HG02642 (cell line): ENCODE results near the gene CBARP.

Source experiments
- ATAC-seq: cut with Tn5 transposase; IDR thresholded peaks from one replicate; pipeline ENCODE4 v1.9.1; 2021; ENCODE audit warnings: mild to moderate bottlenecking; ENCODE audit not compliant: unreplicated experiment, poor library complexity

Gene CBARP, protein sequence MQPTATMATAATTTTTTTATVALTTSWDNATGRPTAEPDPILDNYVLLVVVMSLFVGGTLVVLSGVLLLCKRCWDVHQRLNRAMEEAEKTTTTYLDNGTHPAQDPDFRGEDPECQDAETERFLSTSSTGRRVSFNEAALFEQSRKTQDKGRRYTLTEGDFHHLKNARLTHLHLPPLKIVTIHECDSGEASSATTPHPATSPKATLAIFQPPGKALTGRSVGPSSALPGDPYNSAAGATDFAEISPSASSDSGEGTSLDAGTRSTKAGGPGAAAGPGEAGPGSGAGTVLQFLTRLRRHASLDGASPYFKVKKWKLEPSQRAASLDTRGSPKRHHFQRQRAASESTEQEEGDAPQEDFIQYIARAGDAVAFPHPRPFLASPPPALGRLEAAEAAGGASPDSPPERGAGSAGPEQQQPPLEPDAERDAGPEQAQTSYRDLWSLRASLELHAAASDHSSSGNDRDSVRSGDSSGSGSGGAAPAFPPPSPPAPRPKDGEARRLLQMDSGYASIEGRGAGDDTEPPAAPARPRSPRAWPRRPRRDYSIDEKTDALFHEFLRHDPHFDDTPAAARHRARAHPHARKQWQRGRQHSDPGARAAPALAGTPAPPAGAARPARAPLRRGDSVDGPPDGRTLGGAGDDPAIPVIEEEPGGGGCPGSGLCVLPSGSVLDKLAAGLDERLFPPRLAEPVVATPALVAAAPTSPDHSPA

DNA sequence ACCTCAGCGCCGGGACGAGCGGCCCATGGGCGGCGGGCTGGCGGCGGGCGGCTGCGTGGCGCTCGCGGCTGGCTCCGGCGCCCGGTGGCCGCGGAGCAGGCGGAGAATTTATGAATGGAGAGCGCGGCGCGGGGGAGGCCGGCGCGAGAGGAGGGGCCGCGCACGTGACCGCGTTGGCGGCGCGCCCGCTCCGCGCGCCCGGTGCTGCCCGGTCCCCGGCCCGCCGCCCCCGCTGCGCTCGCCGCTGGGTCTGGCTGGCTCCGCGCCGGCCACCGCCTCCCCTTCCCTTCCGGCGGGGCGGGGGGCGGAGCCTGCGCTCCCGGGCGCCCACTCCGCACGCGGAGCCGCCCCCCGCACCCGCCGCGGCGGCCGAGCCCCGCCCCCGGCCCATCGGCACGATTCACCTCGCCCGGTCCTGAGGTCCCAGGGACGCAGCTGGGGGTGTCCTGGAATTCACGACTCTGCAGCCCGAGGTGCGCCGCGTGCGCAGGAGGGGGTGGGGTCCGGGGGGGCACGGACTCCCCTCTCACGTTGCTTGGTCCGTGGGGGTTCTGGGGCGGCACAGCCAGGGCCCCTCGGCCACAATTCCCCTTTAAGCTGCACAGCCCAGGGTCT lies at the start of gene CBARP:
Gene CBARP, minus strand, starts transcription at position 252 of the 615 bp plus-strand sequence. CDS start 1,905 bp downstream, outside the sequence.
- ATAC-seq, result no peak

DNA sequence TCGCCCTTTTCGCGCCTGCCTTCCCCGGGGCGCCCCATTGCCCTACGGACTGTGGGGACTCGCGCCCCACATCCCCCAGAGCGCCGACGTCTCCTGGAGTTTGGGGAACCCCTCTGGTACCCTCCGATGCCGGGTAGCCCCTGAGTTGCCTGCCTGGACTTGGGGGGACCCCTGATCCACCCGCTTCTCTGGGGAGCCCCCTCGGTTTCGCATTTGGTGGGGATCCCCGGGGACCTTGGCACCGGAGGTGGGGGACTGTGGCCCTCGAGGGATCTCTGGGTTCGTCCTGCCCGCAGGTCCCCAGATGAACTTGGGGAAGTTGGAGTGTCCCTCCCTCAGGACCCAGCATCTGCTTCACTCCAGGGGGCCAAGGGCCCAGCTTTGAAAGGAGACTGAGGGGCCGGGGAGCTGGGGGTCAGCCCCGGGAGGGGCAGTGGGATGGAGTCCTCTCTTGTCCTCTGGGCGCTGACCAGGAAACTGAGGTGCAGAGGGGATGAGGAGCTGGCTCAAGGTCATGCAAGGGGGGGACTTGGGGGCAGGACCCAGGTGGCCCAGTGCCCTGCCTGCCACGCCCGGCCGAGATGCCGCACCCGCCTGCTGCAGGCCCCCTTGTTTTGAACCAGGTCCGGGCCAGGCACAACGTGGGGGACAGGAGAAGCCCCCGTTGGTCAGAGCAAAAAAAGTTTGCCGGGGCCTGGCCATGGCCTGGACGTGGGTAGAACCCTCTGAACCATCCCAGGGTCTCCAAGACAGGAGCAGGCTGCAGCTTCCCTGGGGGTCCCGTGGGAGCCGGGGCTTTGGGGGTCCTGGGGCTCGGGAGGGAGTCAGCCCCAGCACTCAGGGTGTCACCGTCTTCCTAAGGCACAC lies 48.9 kb upstream of the CBARP start:
- ATAC-seq, result no peak

DNA sequence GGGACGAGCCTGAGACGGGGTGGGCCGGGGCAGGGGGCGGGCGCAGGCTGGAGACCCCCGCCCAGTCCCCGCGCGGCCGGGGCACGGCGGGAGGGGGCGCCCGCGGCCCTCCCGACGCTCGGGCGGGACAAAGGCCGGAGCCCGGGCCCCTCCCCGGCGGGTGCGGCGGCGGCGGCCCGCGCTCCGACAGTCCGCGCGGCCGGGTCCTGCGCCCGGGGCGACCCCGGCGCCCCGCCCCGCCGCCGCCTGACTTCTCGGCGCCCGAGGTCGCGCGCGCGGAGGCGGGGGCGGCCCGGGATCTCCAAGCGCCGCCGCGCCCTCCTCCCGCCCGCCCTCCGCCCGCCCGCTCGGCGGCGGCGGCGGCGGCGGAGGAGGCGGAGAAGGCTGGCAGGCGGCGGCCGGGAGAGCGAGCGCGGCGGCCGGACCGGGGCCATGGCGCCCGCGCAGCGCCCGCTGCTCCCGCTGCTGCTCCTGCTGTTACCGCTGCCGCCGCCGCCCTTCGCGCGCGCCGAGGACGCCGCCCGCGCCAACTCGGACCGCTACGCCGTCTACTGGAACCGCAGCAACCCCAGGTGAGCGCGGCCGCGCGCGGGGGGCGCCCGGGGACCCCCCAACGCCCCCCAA lies 48.0 kb upstream of the CBARP start, which contains the start of gene EFNA2:
Gene EFNA2, plus strand, starts transcription at position 137 of the 624 bp plus-strand sequence. Its CDS starts 296 bp downstream, at position 433.
- ATAC-seq, result no peak

DNA sequence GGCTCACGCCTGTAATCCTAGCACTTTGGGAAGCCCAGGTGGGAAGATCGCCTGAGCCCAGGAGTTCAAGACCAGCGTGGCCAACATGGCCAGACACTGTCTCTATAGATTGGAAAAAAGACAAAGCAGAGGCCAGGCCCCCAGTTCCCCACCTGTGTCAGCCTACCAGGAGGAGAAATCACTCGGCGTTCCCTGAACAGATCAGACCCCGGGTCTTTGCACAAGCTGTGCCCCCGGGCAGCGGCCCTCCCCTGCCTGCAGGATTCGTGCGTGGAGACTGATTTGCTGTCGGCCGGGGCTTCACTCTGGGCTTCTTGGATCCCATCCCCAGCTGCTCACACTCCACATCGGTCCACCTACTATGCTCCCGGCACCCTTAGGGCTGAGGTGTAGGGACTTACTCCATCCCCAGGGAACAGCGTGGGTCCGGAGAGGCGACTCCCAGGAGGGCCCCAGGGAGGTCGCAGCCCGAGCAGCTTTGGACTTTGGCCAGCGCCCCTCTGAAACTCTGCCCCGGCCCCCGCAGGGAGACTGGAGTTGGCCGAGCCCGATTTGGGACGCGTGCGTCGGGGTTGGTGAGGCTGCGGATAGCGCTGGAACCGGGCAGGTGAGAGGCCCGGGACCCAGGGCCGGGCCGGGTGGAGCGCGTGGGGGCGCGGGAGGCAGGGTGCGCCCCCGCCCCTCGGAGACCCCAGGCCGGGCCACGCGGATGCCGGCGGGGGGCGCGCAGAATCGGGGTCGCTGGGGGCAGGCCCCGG lies 47.4 kb upstream of the CBARP start:
- ATAC-seq, result no peak

DNA sequence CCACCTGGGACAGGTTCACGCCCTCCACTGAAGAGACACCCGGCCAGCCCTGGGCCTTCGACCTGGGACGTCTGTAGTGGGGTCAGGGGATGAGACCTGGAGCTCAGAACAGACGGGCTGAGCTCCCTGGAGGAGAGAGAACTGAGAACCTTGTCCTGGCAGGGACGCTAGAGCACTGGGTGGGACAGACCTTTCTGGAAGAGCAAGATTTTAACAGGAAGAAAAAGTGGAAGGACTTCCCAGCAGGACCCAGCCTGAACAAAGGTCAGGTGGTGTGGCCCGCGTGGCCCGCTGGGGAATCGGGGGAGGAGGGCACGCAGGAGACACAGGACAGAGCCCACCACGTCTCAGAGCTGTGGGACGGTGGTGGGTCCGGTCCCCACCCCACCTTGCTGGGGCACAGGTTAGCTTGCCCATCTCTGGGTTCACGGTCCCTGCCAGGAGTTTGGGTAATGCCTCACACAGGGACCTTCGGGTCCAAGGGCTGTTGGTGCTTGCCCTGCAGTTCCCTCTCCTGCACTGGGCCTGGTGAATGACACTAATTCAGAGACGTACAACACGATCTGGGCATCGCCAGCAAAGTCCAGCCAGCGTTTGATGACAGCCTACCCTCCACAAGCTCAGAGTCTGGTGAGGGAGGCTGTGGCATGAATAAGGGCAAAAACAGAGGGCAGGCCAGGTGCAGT lies 46.6 kb upstream of the CBARP start:
- no peak for ATAC-seq

DNA sequence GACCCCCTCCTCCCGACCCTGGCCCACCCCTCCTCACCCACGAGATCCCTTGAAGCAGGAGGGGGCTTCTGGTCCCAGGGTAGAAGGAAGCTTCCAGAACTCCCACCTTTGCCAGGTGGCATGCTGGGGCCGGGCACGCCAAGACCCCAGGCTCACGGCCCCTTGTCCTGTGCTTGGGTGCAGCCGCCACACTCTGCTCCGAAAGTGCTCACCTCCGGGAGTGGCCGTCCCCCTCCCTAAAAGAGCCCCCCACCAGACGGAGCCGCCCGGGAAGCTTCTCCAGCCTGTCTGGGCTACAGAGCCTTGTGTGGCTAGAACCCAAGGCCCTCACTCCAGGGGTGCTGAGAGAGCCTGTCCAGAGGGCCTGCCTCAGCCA lies 46.1 kb upstream of the CBARP start:
- ATAC-seq, result no peak

DNA sequence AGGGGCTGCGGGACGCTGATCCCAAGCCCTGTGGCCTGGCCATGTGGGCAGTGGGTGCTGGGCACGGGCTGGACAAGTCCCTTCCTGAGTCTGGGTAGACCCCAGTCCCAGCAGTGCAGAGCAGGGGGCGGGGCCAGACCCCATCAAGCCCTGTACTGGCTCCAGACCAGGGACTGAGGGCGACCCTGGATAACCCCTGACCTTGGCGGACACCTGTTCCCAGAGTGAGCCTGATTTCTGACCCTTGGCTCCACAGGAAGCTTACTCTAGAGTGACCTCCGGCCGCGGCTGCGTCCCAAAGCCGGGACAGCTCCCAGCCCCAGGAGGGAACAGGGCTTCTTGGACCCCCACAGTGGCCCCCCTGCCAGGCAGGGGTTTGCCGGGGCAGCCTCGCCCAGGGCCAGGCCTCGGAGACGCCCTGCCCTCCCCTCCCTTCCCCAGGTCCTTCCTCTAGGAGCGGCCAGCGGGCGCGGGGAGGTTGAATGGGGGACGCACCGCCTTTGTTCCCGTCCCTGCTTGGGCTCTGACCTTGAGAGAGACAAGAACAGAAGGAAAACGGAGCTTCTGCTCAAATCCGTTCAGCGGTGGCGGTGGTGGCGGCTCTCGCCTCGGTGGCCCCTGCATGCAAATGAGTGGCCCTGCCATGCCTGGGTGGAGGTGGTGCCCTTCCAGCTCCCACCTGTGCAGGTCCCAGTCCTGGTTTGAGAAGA lies 45.6 kb upstream of the CBARP start:
- no peak for ATAC-seq

DNA sequence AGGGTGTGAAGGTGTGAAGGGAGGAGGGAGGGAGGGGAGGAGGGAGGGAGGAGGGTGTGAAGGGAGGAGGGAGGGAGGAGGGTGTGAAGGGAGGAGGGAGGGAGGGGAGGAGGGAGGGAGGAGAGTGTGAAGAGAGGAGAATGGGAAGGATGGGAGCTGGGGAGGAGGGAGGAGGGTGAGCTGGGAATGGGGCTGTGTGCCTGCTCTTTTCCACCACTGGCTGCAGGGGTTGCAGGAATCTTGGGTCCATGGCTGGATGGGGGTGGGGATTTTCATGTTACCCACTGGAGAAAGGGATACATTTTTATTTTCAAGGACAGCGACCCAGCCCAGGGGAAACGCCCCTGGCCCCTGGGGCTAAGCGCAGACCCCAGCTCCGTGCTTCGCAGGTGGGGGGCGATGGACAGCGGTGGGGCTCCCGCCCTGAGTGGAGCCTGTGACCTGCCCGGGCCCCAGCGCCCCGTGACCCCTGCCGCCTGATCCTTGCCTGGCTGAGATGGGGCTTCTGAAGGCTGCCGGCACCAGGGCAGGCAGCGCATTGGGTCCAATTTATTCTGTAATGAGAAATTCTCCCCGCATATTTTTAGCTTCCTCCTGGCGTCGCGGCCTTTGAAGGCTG lies 44.9 kb upstream of the CBARP start:
- ATAC-seq, result no peak

DNA sequence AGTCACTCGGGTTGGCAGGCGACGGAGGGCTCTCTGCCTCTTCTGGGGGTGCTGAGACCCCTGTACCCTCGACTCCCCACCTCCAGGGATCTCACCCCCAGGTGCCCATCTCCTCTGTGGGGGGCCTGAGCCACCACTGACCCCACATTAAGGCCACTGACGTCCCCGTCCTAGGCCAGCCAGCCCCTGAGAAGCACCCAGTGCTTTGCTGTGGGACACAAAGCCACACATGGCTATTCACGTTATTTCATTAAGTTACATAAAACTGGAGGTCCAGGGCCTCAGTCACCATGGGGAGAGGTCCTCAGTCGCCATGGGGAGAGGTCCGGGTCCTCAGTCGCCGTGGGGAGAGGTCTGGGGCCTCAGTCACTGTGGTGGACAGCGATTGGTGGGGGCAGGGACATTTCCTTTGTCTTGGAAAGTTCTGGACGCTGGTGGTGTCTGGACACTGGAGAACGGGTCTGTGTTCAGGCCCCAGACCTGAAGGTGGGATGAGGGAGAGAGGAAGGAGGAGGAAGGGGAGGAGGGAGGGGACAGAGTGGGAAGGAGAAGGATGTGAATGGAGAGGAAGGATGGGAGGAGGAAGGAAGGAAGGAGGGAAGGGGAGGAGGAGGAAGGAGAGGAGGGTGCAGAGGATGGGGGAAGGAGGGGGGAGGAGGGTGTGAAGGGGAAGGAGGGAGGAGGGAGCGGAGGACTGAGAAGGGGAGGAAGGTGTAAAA lies 43.9 kb upstream of the CBARP start:
- ATAC-seq, result no peak

DNA sequence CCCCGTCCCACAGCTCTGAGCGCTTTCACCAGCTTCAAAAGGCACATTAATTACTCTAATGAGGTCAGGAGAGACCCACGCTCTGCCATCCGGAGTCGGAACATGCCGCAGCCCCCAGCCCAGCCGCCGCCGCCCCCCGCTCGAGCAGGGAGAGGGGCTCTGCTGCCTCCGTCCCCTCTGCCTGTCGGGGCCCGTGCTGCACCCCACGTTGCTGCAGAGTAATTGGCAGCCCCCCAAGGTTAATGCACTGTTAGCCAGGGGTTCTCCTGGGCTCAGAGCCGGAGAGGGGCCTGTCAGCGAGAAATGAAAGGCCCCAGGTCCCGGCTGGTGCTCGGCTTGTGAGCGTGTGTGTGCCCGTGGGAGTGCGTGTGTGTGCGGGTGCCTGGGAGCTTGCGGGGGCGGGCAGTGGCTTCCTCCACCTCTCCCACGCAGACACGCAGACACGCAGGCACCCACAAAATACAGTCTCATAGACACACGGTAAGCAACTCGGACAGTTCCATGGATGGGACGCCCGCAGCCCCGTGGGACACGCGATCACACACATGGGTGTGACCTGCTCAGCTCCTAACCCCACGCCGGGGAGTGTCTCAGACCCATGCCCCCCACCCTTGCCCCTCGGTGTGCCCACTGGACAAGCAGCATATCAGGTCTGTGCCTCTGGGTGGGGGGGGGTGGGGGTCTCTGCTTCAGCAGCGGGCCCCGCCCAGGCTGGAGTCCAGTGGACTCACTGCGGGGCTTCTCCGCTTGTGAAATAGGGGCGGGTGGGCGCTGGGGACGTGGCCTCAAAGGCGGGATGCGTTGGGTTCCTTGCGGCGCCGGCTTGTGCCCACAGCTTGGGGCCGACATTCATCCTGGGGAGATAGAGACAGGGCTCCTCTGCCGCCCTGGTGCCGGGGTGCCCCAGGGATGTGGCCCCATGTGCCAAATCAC lies 43.1 kb upstream of the CBARP start:
- ATAC-seq, result no peak

DNA sequence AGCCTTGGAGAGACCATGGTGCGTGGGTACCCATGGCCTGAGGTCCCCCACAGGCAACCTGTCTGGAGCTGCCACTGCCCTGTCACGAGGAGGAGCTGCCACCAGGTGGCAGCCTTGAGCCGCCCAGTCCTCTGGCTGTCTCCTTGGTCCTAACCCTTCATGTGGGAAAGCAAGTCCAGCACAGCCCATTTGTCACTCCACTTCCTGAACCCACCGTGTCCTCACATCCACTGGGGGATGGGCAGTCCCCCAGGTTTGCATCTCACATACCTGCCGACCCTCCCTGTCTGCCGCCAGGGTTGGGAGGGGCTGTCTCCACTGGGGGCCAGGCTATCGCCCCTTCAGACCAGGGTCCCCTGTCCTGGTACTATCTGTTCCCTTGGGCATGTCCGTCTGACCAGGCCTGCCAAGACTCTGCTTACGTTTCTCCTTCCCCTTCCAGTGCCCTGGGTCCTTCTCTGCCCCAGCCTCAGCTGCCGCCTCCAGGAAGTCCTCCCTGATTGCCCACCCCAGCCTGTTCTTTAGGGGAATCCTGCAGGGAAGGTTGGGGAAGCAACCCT lies 42.1 kb upstream of the CBARP start:
- ATAC-seq, result no peak

DNA sequence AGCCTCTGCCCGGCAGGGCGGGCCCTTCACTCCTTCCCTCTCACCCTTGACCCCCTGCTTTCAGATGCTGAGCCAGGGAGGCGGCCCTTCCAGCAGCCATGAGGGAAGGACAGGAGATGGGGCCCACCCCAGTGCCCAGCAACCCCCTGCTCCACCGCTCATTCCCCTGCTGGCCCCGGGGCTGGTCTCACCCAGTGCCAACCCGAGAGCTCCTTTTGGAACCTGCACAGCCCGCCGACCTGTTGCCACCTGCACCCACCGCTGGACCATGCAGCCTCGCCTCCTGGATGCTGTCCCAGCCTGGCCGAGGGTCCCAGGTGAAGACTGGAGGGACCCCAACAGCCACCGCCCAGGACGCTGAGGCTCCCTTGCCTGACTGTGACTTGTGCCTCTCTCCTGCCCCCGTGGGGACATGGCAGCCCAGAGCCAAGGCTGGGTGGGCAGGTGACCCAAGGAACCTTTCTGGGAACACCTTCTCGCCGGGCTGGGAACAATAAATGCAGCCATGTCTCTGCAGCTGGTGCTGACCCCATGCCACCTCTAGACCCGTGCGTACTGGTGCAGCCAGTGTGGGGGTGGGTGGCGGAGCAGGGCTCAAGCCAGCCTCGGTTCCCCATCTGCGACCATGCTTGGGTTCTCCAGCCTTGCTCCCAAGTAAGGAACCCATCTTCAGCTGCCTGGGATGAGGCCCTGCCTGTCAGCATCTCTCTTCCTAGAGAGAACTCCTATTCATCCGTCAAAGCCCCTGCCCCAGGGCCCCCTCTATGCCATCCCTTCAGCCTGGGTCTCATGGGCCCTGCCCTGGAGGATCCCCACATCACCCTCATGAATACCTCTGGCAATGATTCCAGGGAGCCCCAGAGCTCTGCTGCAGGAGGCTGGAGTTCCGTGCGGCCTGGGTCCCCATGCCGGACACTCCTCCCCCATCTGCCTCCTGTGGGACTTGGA lies 41.2 kb upstream of the CBARP start:
- no peak for ATAC-seq

DNA sequence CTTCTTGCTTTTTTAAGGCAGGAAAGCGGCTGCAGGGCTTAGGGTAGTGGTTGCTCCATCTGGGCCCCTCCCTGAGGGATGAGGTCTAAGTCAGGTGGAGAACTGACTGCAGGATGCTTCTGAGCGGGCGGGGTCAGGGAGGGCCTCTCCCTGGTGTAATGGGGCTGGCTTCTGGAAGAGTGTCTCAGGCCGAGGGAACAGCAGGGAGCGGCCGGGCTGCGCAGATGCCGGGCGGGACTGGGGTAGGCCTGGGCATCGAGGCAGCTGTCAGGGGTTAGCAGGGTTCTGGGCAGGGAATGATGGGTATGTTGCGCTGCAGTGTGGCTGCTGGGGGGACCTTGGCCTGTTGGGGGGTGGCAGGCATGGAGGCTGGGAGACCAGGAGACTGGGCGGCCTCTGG lies 40.3 kb upstream of the CBARP start:
- ATAC-seq, result no peak

DNA sequence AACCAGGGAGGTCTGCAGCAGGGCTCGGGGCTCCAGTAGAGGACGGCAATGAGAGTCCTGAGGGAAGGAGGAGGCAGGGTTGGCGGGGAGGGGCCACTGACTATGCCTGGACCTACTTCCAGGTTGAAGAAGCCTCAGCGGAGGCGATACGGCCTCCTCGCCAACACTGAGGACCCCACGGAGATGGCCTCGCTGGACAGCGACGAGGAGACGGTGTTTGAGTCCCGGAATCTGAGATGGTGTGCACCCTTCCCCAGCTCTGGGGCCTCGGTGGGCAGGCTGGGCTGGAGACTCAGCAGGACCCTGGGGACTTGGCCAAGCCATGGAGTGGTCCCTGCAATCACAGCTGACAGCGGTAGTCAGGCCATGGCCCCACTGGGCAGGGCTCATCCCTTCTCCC lies 39.3 kb upstream of the CBARP start:
- no peak for ATAC-seq

DNA sequence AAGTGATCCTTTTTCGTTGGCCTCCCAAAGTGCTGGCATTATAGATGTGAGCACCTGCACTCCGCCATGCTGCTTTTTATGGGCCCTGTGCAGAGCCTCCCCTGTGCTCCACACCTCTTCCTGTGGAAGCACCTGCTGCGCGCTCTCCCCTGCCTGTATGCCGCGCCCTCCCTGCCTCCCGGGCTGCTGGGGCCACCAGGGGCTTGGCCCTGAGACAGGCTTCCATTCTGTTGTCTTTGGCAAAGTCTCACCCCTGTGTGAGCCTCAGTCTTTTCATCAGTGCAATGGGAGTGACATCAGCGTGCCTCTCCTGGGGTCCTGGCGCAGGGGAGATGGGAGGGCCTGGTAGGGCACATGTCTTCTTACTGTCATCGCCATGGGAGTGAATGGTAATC lies 38.8 kb upstream of the CBARP start:
- no peak for ATAC-seq
